ES-I3 (cell line): Measurements from ENCODE around the gene MYL5.
"Not testable (repeated sequence)": the region's sequence is repeated elsewhere in the genome, so short reads cannot be mapped to it uniquely, and the experiment has no call there.

Experiments used
- H3K36me3 ChIP-seq: 2 replicates; pipeline ENCODE4 v1.6.1; 2013; ENCODE audit warnings: mild to moderate bottlenecking, low read length, control low read depth, moderate library complexity; ENCODE audit not compliant: insufficient read depth
- H3K4me1 ChIP-seq: 2 replicates; pipeline ENCODE4 v1.6.1; 2013; ENCODE audit warnings: mild to moderate bottlenecking, control low read depth, low read length; ENCODE audit not compliant: insufficient read depth
- H3K9ac ChIP-seq: 2 replicates; pipeline ENCODE4 v1.6.1; 2013; ENCODE audit warnings: low read depth, mild to moderate bottlenecking, low read length, moderate library complexity
- H3K9me3 ChIP-seq: 2 replicates; pipeline ENCODE4 v1.6.1; 2013; ENCODE audit warnings: mild to moderate bottlenecking, low read length, moderate library complexity; ENCODE audit not compliant: control insufficient read depth, insufficient read depth

Gene MYL5

DNA sequence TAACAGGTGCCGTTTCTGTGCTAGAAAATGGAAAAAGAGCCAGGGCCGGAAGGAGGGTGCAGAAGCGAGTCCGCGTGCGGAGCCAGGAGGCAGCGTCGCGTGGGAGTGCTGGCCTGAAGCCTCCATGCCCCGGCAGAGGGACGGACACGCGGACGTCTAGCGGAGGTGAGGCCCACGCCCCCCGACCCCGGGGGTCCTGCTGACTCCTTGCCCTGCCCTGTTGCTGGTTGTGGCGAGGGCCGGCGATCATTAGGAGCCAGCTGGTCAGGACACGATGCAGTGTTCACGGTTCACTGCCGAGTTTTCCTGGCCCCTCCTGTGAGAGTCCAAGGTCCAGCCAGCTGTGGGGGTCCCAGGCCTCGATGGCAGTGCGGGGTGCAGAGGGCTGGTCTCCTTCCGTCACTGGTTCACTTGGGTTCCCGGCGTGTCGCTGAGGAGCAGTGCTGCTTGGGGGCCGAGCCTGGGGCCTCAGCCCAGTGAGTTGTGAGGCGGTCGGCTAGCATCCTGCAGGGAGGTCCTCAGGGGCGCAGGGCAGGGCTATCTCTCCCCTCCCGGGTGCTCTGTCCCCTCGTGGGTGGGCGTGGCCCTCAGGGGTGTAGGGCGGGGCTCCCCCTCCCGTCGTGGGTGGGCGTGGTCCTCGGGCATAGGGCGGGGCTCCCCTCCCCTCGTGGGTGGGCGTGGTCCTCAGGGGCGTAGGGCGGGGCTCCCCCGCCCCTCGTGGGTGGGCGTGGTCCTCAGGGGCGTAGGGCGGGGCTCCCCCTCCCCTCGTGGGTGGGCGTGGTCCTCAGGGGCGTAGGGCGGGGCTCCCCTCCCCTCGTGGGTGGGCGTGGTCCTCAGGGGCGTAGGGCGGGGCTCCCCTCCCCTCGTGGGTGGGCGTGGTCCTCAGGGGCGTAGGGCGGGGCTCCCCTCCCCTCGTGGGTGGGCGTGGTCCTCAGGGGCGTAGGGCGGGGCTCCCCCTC lies 56.9 kb downstream of the MYL5 start:
- not testable (repeated sequence) for H3K4me1 ChIP-seq, H3K9ac ChIP-seq, H3K9me3 ChIP-seq
- peaks cover 11% of the 10 kb centered on the region; the same call in 1 of the 2 replicates for H3K36me3 ChIP-seq
